ENCODE results near the gene NDUFAF7. TPM values are rescaled to one million over a fixed set of nuclear protein-coding genes. Genes with fewer than 3 reads are reported as not detected.
"Not testable (repeated sequence)": the region's sequence is repeated elsewhere in the genome, so short reads cannot be mapped to it uniquely, and the experiment has no call there.

Gene NDUFAF7
- total RNA-seq, 1 experiment from 2014 or later = 21.9 TPM

- POLR2A ChIA-PET (ENCODE audit: unreplicated experiment) = no interaction called here
- peaks cover 43% of the 10 kb centered on the region for H3K36me3 ChIP-seq (ENCODE audit: low read depth)
These were observed 8.3 kb upstream of the NDUFAF7 start for GRCh38 chr2:37223131-37223530.

GRCh38 chr2:37224063-37224462, 7.4 kb upstream of the NDUFAF7 start:
- no peak overlapping the region for H3K4me3 ChIP-seq
- intact Hi-C loops (cut with micrococcal nuclease; ENCODE audit: unreplicated experiment) = no loop called here
- BruUV-seq (replicated peaks) = no TSS peak
- TF ChIP-seq CTCF (conservative IDR thresholded peaks at IDR 0.05) (no peak), EZH2 (IDR thresholded peaks at IDR 0.05; ENCODE audit: low read depth) (no peak)
- no peak for DNase-seq
- peaks cover 38% of the 10 kb centered on the region for H3K36me3 ChIP-seq (ENCODE audit: low read depth)
- H3K27ac ChIP-seq = no peak overlapping the region
- H3K27me3 ChIP-seq (ENCODE audit: insufficient read depth, low read depth) = no peaks in the 10 kb centered on the region
- peaks cover 25% of the 10 kb centered on the region for H4K20me1 ChIP-seq (ENCODE audit: insufficient read depth)
- H3K9me3 ChIP-seq (ENCODE audit: insufficient read depth, low read depth) = no peaks in the 10 kb centered on the region
- H3F3A ChIP-seq (ENCODE audit: insufficient read depth, low read depth) = no peaks in the 10 kb centered on the region; the same call in 1 of the 2 replicates
- ChIA-PET CTCF (no interaction called here), POLR2A (ENCODE audit: unreplicated experiment) (no interaction called here)
- peaks cover 55% of the 10 kb centered on the region for H3K79me2 ChIP-seq (ENCODE audit: low read depth)
- no peaks in the 10 kb centered on the region for H3K9me2 ChIP-seq (ENCODE audit: insufficient read depth)
- no peak overlapping the region for H3K4me2 ChIP-seq
- H3K4me1 ChIP-seq (replicated peaks; ENCODE audit: insufficient read depth) = peaks cover 2% of the 10 kb centered on the region; the same call in 1 of the 2 replicates
- no peak overlapping the region for H2AFZ ChIP-seq

More at GRCh38 chr2:37223131-37223530, 8.3 kb upstream of the NDUFAF7 start:
- Histone ChIP-seq H3K27ac (no peak overlapping the region), H3K9me2 (ENCODE audit: insufficient read depth) (no peaks in the 10 kb centered on the region), H4K20me1 (ENCODE audit: insufficient read depth) (peaks cover 21% of the 10 kb centered on the region), H3K4me3 (no peak overlapping the region), H3K27me3 (ENCODE audit: insufficient read depth, low read depth) (no peaks in the 10 kb centered on the region), H3K79me2 (ENCODE audit: low read depth) (peaks cover 45% of the 10 kb centered on the region), H2AFZ (no peak overlapping the region), H3K4me1 (replicated peaks; ENCODE audit: insufficient read depth) (no peaks in the 10 kb centered on the region), H3K9me3 (ENCODE audit: insufficient read depth, low read depth) (no peaks in the 10 kb centered on the region), H3F3A (ENCODE audit: insufficient read depth, low read depth) (no peaks in the 10 kb centered on the region; the same call in none of the 2 replicates), H3K4me2 (no peak overlapping the region)
- CTCF ChIA-PET = no interaction called here
- intact Hi-C loops (cut with micrococcal nuclease; ENCODE audit: unreplicated experiment) = no loop called here
- TF ChIP-seq EZH2 (IDR thresholded peaks at IDR 0.05; ENCODE audit: low read depth) (no peak), CTCF (conservative IDR thresholded peaks at IDR 0.05) (no peak)
- BruUV-seq (replicated peaks) = no TSS peak
- no peak for DNase-seq

- BruUV-seq (replicated peaks); H3K9me2 ChIP-seq (ENCODE audit: insufficient read depth); H3K27me3 ChIP-seq (ENCODE audit: insufficient read depth, low read depth); H3K27ac ChIP-seq; POLR2A ChIA-PET (ENCODE audit: unreplicated experiment); H3K9me3 ChIP-seq (ENCODE audit: insufficient read depth, low read depth); H3K4me2 ChIP-seq; H3F3A ChIP-seq (ENCODE audit: insufficient read depth, low read depth); DNase-seq; H3K4me3 ChIP-seq; CTCF ChIA-PET; H2AFZ ChIP-seq; intact Hi-C loops (cut with micrococcal nuclease; ENCODE audit: unreplicated experiment): not testable (repeated sequence)
- H3K4me1 ChIP-seq (replicated peaks; ENCODE audit: insufficient read depth) = peaks cover 13% of the 10 kb centered on the region
- peaks cover 65% of the 10 kb centered on the region for H3K79me2 ChIP-seq (ENCODE audit: low read depth)
- H4K20me1 ChIP-seq (ENCODE audit: insufficient read depth) = peaks cover 28% of the 10 kb centered on the region
- H3K36me3 ChIP-seq (ENCODE audit: low read depth) = peaks cover 34% of the 10 kb centered on the region
These were observed 6.3 kb upstream of the NDUFAF7 start for GRCh38 chr2:37225129-37225528.

- Histone ChIP-seq H3K4me3 (no peak overlapping the region), H3K9me3 (ENCODE audit: insufficient read depth, low read depth) (no peaks in the 10 kb centered on the region), H3K79me2 (ENCODE audit: low read depth) (peaks cover 78% of the 10 kb centered on the region), H3K27ac (no peak overlapping the region), H4K20me1 (ENCODE audit: insufficient read depth) (peaks cover 28% of the 10 kb centered on the region), H3K4me2 (no peak overlapping the region; the same call in 1 of the 2 replicates), H2AFZ (no peak overlapping the region), H3K4me1 (replicated peaks; ENCODE audit: insufficient read depth) (peaks cover 17% of the 10 kb centered on the region), H3K36me3 (ENCODE audit: low read depth) (peaks cover 20% of the 10 kb centered on the region; the same call in 1 of the 2 replicates), H3K9me2 (ENCODE audit: insufficient read depth) (no peaks in the 10 kb centered on the region), H3K27me3 (ENCODE audit: insufficient read depth, low read depth) (no peaks in the 10 kb centered on the region), H3F3A (ENCODE audit: insufficient read depth, low read depth) (peaks cover 3% of the 10 kb centered on the region; the same call in 1 of the 2 replicates)
- TF ChIP-seq CTCF (conservative IDR thresholded peaks at IDR 0.05) (no peak), EZH2 (IDR thresholded peaks at IDR 0.05; ENCODE audit: low read depth) (no peak)
- no TSS peak for BruUV-seq (replicated peaks)
- DNase-seq = no peak
- CTCF ChIA-PET = no interaction called here
- POLR2A ChIA-PET (ENCODE audit: unreplicated experiment) = no interaction called here
- intact Hi-C loops (cut with micrococcal nuclease; ENCODE audit: unreplicated experiment) = no loop called here
These were observed 4.6 kb upstream of the NDUFAF7 start for GRCh38 chr2:37226863-37227262.

All from PC-9 (cell line).